Chondrocyte (in vitro differentiated cells): ENCODE results near the gene LRP10. TPM values are rescaled to one million over a fixed set of nuclear protein-coding genes. Genes with fewer than 3 reads are reported as not detected.
A peak's percentile ranks its signal among the peaks of the same experiment; 100 is the strongest.

Experiments
- DNase-seq: peaks from one replicate; pipeline ENCODE4 v3.0.0; 2021; ENCODE audit warnings: mixed read lengths, low spot score
- H3K27ac Mint-ChIP-seq: one replicate; pipeline ENCODE4 v1.8.0; 2021; ENCODE audit warnings: mild to moderate bottlenecking, moderate library complexity, mixed read lengths; ENCODE audit not compliant: unreplicated experiment
- H3K27me3 Mint-ChIP-seq: 2 replicates; pipeline ENCODE4 v1.8.0; 2021; ENCODE audit warnings: low read depth, mixed read lengths
- H3K36me3 Mint-ChIP-seq: 2 replicates; pipeline ENCODE4 v1.8.0; 2021; ENCODE audit warnings: low read depth, mixed read lengths
- H3K4me1 Mint-ChIP-seq: 2 replicates; pipeline ENCODE4 v1.8.0; 2021; ENCODE audit warnings: low read depth, mild to moderate bottlenecking, mixed read lengths
- H3K4me3 Mint-ChIP-seq: one replicate; pipeline ENCODE4 v1.8.0; 2021; ENCODE audit warnings: mild to moderate bottlenecking, moderate library complexity, mixed read lengths; ENCODE audit not compliant: unreplicated experiment
- H3K9me3 Mint-ChIP-seq: 2 replicates; pipeline ENCODE4 v1.8.0; 2021; ENCODE audit warnings: low read depth, mixed read lengths
- CTCF ChIP-seq: fragments of 200-600 bp; sonication (generic); IDR thresholded peaks from 2 replicates; pipeline ENCODE4 v1.5.0; 2021; ENCODE audit warnings: antibody characterized with exemption, mild to moderate bottlenecking, moderate library complexity
- total RNA-seq: library from RNA; stranded (reverse); gene quantifications from 3 replicates; pipeline ENCODE4 v1.2.1, GENCODE V29; 2021

LRP10 gene
- total RNA-seq, 1 donor from 2014 or later: 167 TPM

- peak overlapping the region; percentile 0 for H3K27ac Mint-ChIP-seq
- no peak for TF ChIP-seq CTCF
- no peak overlapping the region for H3K4me3 Mint-ChIP-seq
- no peaks in the 10 kb centered on the region for H3K9me3 Mint-ChIP-seq
- peaks cover 3% of the 10 kb centered on the region for H3K36me3 Mint-ChIP-seq
- peaks cover 22% of the 10 kb centered on the region for H3K4me1 Mint-ChIP-seq
- no peak for DNase-seq
- no peaks in the 10 kb centered on the region for H3K27me3 Mint-ChIP-seq
These were observed 12.7 kb downstream of the LRP10 start for GRCh38 chr14:22884076-22884737.

GRCh38 chr14:22884738-22885523 is 13.4 kb downstream of the LRP10 start:
- no peaks in the 10 kb centered on the region for H3K36me3 Mint-ChIP-seq
- no peaks in the 10 kb centered on the region for H3K9me3 Mint-ChIP-seq
- H3K4me3 Mint-ChIP-seq: no peak overlapping the region
- no peak for DNase-seq
- no peak for TF ChIP-seq CTCF
- H3K4me1 Mint-ChIP-seq: peaks cover 22% of the 10 kb centered on the region
- no peak overlapping the region for H3K27ac Mint-ChIP-seq
- no peaks in the 10 kb centered on the region for H3K27me3 Mint-ChIP-seq

GRCh38 chr14:22885975-22886374 is 14.4 kb downstream of the LRP10 start:
- no peaks in the 10 kb centered on the region for H3K27me3 Mint-ChIP-seq
- DNase-seq: no peak
- no peaks in the 10 kb centered on the region for H3K9me3 Mint-ChIP-seq
- peaks cover 22% of the 10 kb centered on the region for H3K4me1 Mint-ChIP-seq
- H3K36me3 Mint-ChIP-seq: no peaks in the 10 kb centered on the region
- TF ChIP-seq CTCF: no peak
- peak overlapping the region; percentile 90 for H3K4me3 Mint-ChIP-seq
- no peak overlapping the region for H3K27ac Mint-ChIP-seq

GRCh38 chr14:22886500-22887259 is 15.1 kb downstream of the LRP10 start:
- peaks cover 22% of the 10 kb centered on the region for H3K4me1 Mint-ChIP-seq
- peak; percentile 54 for TF ChIP-seq CTCF
- no peaks in the 10 kb centered on the region for H3K9me3 Mint-ChIP-seq
- H3K27ac Mint-ChIP-seq: peak overlapping the region; percentile 65
- H3K27me3 Mint-ChIP-seq: no peaks in the 10 kb centered on the region
- peak overlapping the region; percentile 90 for H3K4me3 Mint-ChIP-seq
- no peak for DNase-seq
- no peaks in the 10 kb centered on the region for H3K36me3 Mint-ChIP-seq
